Prostate gland (tissue), 2 donors: ENCODE data around the gene CCBE1.

ENCODE experiments used
- CTCF ChIP-seq, 4 experiments: fragments of 200-600 bp in 2 of 4; fragments of 450-650 bp in 2 of 4; sonication (generic) in 2 of 4; IDR thresholded peaks; 1 replicate in 3 of 4; 2 replicates in 1 of 4; pipeline ENCODE4 v1.5.1; 2016 to 2019; ENCODE audit warnings: antibody characterized with exemption in 4 of 4, mild to moderate bottlenecking in 2 of 4, moderate library complexity in 2 of 4
- POLR2A ChIP-seq: fragments of 450-650 bp; IDR thresholded peaks from one replicate; pipeline ENCODE4 v1.6.1; 2016; ENCODE audit warnings: antibody characterized with exemption, mild to moderate bottlenecking
- POLR2AphosphoS5 ChIP-seq: sonication (generic); formaldehyde crosslinking; IDR thresholded peaks from one replicate; pipeline ENCODE4 v1.6.1; 2017; ENCODE audit warnings: antibody characterized with exemption

GRCh38 chr18:59681521-59682004 is 15.7 kb downstream of the CCBE1 start:
- TF ChIP-seq CTCF (IDR thresholded peaks at IDR 0.05) (no peak), POLR2AphosphoS5 (no peak), POLR2A (no peak)
